IMR-90 (cell line): Measurements from ENCODE around the gene CFAP58. TPM values are rescaled to one million over a fixed set of nuclear protein-coding genes. Genes with fewer than 3 reads are reported as not detected.

Source experiments
- ATAC-seq: fragments of 200-7000 bp; cut with Tn5 transposase; 2 replicates; pipeline ENCODE4 v1.9.1; 2020; ENCODE audit warnings: low read depth, mild to moderate bottlenecking, moderate library complexity
- BruUV-seq: library from RNA; stranded (reverse); fragments of 400-500 nt; replicated peaks from 2 replicates; lab custom pipeline; 2021; lab: Mats Ljungman, UMichigan
- CTCF ChIA-PET: fragments of 300-600 bp; formaldehyde crosslinking; extraction: SDS; loops from one replicate; lab custom pipeline; 2021; ENCODE audit warnings: antibody characterized with exemption; lab: Yijun Ruan, JAX
- POLR2A ChIA-PET: fragments of 300-600 bp; sonication (Branson Sonifier 250); formaldehyde crosslinking; loops from one replicate; lab custom pipeline; 2022; ENCODE audit warnings: antibody characterized with exemption; ENCODE audit not compliant: unreplicated experiment; lab: Charles Lee
- DNase-seq: peaks from one replicate; pipeline ENCODE4 v3.0.0; 2013
- H2AFZ ChIP-seq: replicated peaks from 2 replicates; pipeline ENCODE3; 2013; ENCODE audit warnings: low read length, mild to moderate bottlenecking; ENCODE audit not compliant: poor library complexity
- H2AK5ac ChIP-seq: 2 replicates; pipeline ENCODE4 v1.6.1; 2013; ENCODE audit warnings: low read depth, low read length, inconsistent platforms
- H2AK9ac ChIP-seq: replicated peaks from 2 replicates; pipeline ENCODE3; 2013; ENCODE audit warnings: mild to moderate bottlenecking, low read depth, low read length, moderate library complexity; ENCODE audit not compliant: poor library complexity
- H2BK120ac ChIP-seq: 2 replicates; pipeline ENCODE4 v1.6.1; 2013; ENCODE audit warnings: low read depth, low read length, inconsistent platforms
- H2BK15ac ChIP-seq: 3 replicates; pipeline ENCODE4 v1.6.1; 2013; ENCODE audit warnings: low read depth, low read length, inconsistent platforms
- H2BK20ac ChIP-seq: 2 replicates; pipeline ENCODE4 v1.6.1; 2013; ENCODE audit warnings: low read depth, mild to moderate bottlenecking, inconsistent platforms, low read length, moderate library complexity
- H2BK5ac ChIP-seq: 2 replicates; pipeline ENCODE4 v1.6.1; 2013; ENCODE audit warnings: mild to moderate bottlenecking, low read depth, low read length, inconsistent platforms; ENCODE audit not compliant: poor library complexity, severe bottlenecking
- H3K14ac ChIP-seq: replicated peaks from 2 replicates; pipeline ENCODE4 v1.6.1; 2013; ENCODE audit warnings: low read depth, low read length, inconsistent platforms
- H3K18ac ChIP-seq: 2 replicates; pipeline ENCODE4 v1.6.1; 2013; ENCODE audit warnings: low read depth, low read length, control low read depth
- H3K23ac ChIP-seq: 2 replicates; pipeline ENCODE4 v1.6.1; 2013; ENCODE audit warnings: low read depth, low read length, inconsistent platforms
- H3K27ac ChIP-seq: 2 replicates; pipeline ENCODE4 v1.5.1; 2013; ENCODE audit warnings: mild to moderate bottlenecking, control low read depth, low read length; ENCODE audit not compliant: insufficient read depth
- H3K27me3 ChIP-seq: 2 replicates; pipeline ENCODE4 v1.6.1; 2013; ENCODE audit warnings: low read length; ENCODE audit not compliant: control insufficient read depth, insufficient read depth
- H3K36me3 ChIP-seq: 2 replicates; pipeline ENCODE4 v1.6.1; 2013; ENCODE audit warnings: low read length, mixed read lengths; ENCODE audit not compliant: control insufficient read depth, insufficient read depth
- H3K4ac ChIP-seq: 2 replicates; pipeline ENCODE4 v1.6.1; 2013; ENCODE audit warnings: low read depth, low read length, inconsistent platforms
- H3K4me1 ChIP-seq: 2 replicates; pipeline ENCODE4 v1.6.1; 2013; ENCODE audit warnings: low read length, mixed read lengths; ENCODE audit not compliant: control insufficient read depth, insufficient read depth
- H3K4me2 ChIP-seq: 2 replicates; pipeline ENCODE4 v1.6.1; 2013; ENCODE audit warnings: low read depth, mild to moderate bottlenecking, control low read depth, low read length, moderate library complexity
- H3K4me3 ChIP-seq: 2 replicates; pipeline ENCODE4 v1.5.1; 2013; ENCODE audit warnings: low read depth, mild to moderate bottlenecking, control low read depth, low read length, moderate library complexity; ENCODE audit not compliant: insufficient read depth
- H3K56ac ChIP-seq: 2 replicates; pipeline ENCODE4 v1.6.1; 2013; ENCODE audit warnings: low read length, inconsistent platforms; ENCODE audit not compliant: insufficient read depth; ENCODE audit errors: extremely low read depth
- H3K79me1 ChIP-seq, 2 experiments: 2 replicates each; pipeline ENCODE4 v1.6.1; 2013; ENCODE audit warnings: low read length in 2 of 2, inconsistent platforms in 1 of 2, low read depth in 1 of 2
- H3K9ac ChIP-seq: 2 replicates; pipeline ENCODE4 v1.6.1; 2013; ENCODE audit warnings: low read depth, low read length, control low read depth
- H3K9me1 ChIP-seq: 2 replicates; pipeline ENCODE4 v1.6.1; 2013; ENCODE audit warnings: low read length, inconsistent platforms; ENCODE audit not compliant: insufficient read depth
- H3K9me3 ChIP-seq: 2 replicates; pipeline ENCODE4 v1.6.1; 2013; ENCODE audit warnings: low read length; ENCODE audit not compliant: control insufficient read depth, insufficient read depth
- H4K20me1 ChIP-seq: 2 replicates; pipeline ENCODE4 v1.6.1; 2013; ENCODE audit warnings: low read length, inconsistent platforms; ENCODE audit not compliant: insufficient read depth
- H4K5ac ChIP-seq: 2 replicates; pipeline ENCODE4 v1.6.1; 2013; ENCODE audit warnings: mild to moderate bottlenecking, low read depth, low read length, control low read depth
- H4K8ac ChIP-seq, 2 experiments: 2 replicates each; pipeline ENCODE4 v1.6.1; 2013; ENCODE audit warnings: low read depth in 2 of 2, low read length in 2 of 2, control low read depth in 1 of 2, inconsistent platforms in 1 of 2
- H4K91ac ChIP-seq: 2 replicates; pipeline ENCODE4 v1.6.1; 2013; ENCODE audit warnings: low read depth, low read length, inconsistent platforms; ENCODE audit not compliant: insufficient read depth
- CEBPB ChIP-seq: IDR thresholded peaks from 2 replicates; pipeline ENCODE4 v1.6.1; 2012; ENCODE audit warnings: low read depth, low read length, improper control_type of control experiment
- FOS ChIP-seq: fragments of 150-350 bp; IDR thresholded peaks from 2 replicates; pipeline ENCODE4 v1.6.1; 2016; ENCODE audit warnings: low read depth, low read length
- MAFK ChIP-seq: IDR thresholded peaks from 2 replicates; pipeline ENCODE4 v1.6.1; 2012; ENCODE audit warnings: low read depth, low read length, improper control_type of control experiment
- NFE2L2 ChIP-seq: fragments of 150-350 bp; IDR thresholded peaks from 2 replicates; pipeline ENCODE4 v1.6.1; 2016; ENCODE audit warnings: low read depth, mild to moderate bottlenecking, low read length
- POLR2A ChIP-seq: IDR thresholded peaks from 2 replicates; pipeline ENCODE4 v1.6.1; 2012; ENCODE audit warnings: mild to moderate bottlenecking, low read depth, low read length
- RCOR1 ChIP-seq: IDR thresholded peaks from 2 replicates; pipeline ENCODE4 v1.6.1; 2012; ENCODE audit warnings: mild to moderate bottlenecking, low read length, improper control_type of control experiment; ENCODE audit not compliant: insufficient replicate concordance
- RFX5 ChIP-seq: IDR thresholded peaks from 2 replicates; pipeline ENCODE4 v1.8.0; 2012; ENCODE audit warnings: low read depth, mild to moderate bottlenecking, low read length, moderate library complexity
- SMC3 ChIP-seq: fragments of 150-350 bp; IDR thresholded peaks from 2 replicates; pipeline ENCODE4 v1.6.1; 2016; ENCODE audit warnings: low read depth, mild to moderate bottlenecking, antibody characterized with exemption, low read length, moderate library complexity
- WGBS, 2 experiments: methylation state at CpG; one replicate each; pipeline versions ENCODE4 v1.1.5 to v1.1.7; 2013; ENCODE audit warnings: missing lambda C conversion rate in 2 of 2; ENCODE audit not compliant: insufficient read length in 1 of 2; ENCODE audit errors: extremely low coverage in 2 of 2; 5-methylcytosine and 5-hydroxymethylcytosine counted together
- dilution Hi-C: fragments of 300-500 bp; cut with HindIII; formaldehyde crosslinking; loops from one replicate; pipeline ENCODE4 v1.14.3; 2018; ENCODE audit warnings: low sequenced_read_pairs; ENCODE audit not compliant: unreplicated experiment
- in situ Hi-C: fragments of 300-500 bp; cut with MboI; formaldehyde crosslinking; loops from 3 replicates; pipeline ENCODE4 v1.14.3; 2019; ENCODE audit warnings: low sequenced_read_pairs, inconsistent platforms, mixed read lengths
- intact Hi-C: fragments of 100-400 bp; cut with micrococcal nuclease; formaldehyde crosslinking; loops from 2 replicates; pipeline ENCODE4 v1.10.0; 2022
- polyA plus RNA-seq, 3 experiments: library from polyadenylated mRNA; depleted of rRNA; stranded (reverse); fragments of >200 nt; gene quantifications; 2 replicates each; pipeline ENCODE4 v1.2.3, GENCODE V29; 2012; ENCODE audit warnings: low replicate concordance in 1 of 3
- total RNA-seq: library from RNA; depleted of rRNA; stranded (reverse); fragments of >200 nt; gene quantifications from 2 replicates; pipeline ENCODE4 v1.2.3, GENCODE V29; 2012
- TF ChIP-seq, protein P1 (sequence below): fragments of 150-350 bp; IDR thresholded peaks from 2 replicates; pipeline ENCODE4 v1.6.1; 2017; ENCODE audit warnings: mild to moderate bottlenecking, antibody characterized with exemption, low read length, low read depth
- TF ChIP-seq, protein P2 (sequence below): conservative IDR thresholded peaks from 2 replicates; pipeline ENCODE4 v1.5.1; 2012; ENCODE audit warnings: mild to moderate bottlenecking, low read depth, low read length, improper control_type of control experiment

Gene CFAP58
- total and polyA plus RNA-seq, 2 of the 4 experiments (the other 2 are of a cell fraction) = 0.36 to 0.72 TPM

GRCh38 chr10:104339469-104340110 lies 14.0 kb upstream of the CFAP58 start:
- Histone ChIP-seq H4K20me1 (peaks cover 24% of the 10 kb centered on the region), H3K36me3 (0 out of 2 replicates have a peak, but pooled peaks cover 2% of the 10 kb centered on the region), H2AFZ (peak overlapping the region; percentile 78), H3K56ac (peak overlapping the region; percentile 52), H2BK15ac (peak overlapping the region; percentile 13; the same call in 1 of the 3 replicates), H4K91ac (peak overlapping the region; percentile 41; the same call in 1 of the 2 replicates), H3K4ac (peak overlapping the region; percentile 71), H3K4me3 (peak overlapping the region; percentile 83), H3K9me3 (no peaks in the 10 kb centered on the region), H3K18ac (peak overlapping the region; percentile 83; the same call in 1 of the 2 replicates), H3K79me1 (peaks cover 6 to 32% of the 10 kb centered on the region in 2 experiments; a peak in 3 of 4 replicates), H2AK9ac (peak overlapping the region; percentile 0), H3K4me2 (peak overlapping the region; percentile 97), H3K9me1 (peaks cover 18% of the 10 kb centered on the region), H2BK120ac (peak overlapping the region; percentile 100; the same call in 1 of the 2 replicates), H4K5ac (peak overlapping the region; percentile 25; the same call in 1 of the 2 replicates), H3K4me1 (peaks cover 20% of the 10 kb centered on the region), H3K9ac (peak overlapping the region; percentile 55; the same call in 1 of the 2 replicates), H3K23ac (peak overlapping the region; percentile 88), H2AK5ac (peak overlapping the region; percentile 23), H4K8ac (peak overlapping the region; percentile 30 to 84; a peak in 1 of 4 replicates), H3K14ac (peak overlapping the region; percentile 35), H3K27ac (peak overlapping the region; percentile 38), H3K27me3 (no peaks in the 10 kb centered on the region), H2BK5ac (peak overlapping the region; percentile 99), H2BK20ac (peak overlapping the region; percentile 73; the same call in 1 of the 2 replicates)
- dilution Hi-C loops = no loop called here
- POLR2A ChIA-PET = no interaction called here
- ATAC-seq (no peak), DNase-seq (peak; percentile 77)
- in situ Hi-C loops = no loop called here
- CTCF ChIA-PET = interaction anchor here (1.1 kb wide), 1 partner anchor 48 kb away, joined by 3 read pairs; no protein-coding TSS in a partner anchor
- 0% methylated on average over 1 of the region's 11 CpGs; no CpG with 5 or more reads in 1 of the 2 experiments for WGBS, 2 experiments
- intact Hi-C loops = loop anchor here (1.0 to 5.0 kb wide), 2 partner anchors 48 to 452 kb away; no protein-coding TSS in a partner anchor
- 0 out of 2 replicates have a peak, but pooled peaks have one; percentile 23 for TF ChIP-seq MAFK
- TF ChIP-seq RCOR1 = peak; percentile 77
- TF ChIP-seq POLR2A = peak; percentile 71
- TF ChIP-seq NFE2L2 = no peak
- TF ChIP-seq FOS = no peak
- TF ChIP-seq CEBPB = peak; percentile 52; the same call in 1 of the 2 replicates
- TF ChIP-seq, protein P1, sequence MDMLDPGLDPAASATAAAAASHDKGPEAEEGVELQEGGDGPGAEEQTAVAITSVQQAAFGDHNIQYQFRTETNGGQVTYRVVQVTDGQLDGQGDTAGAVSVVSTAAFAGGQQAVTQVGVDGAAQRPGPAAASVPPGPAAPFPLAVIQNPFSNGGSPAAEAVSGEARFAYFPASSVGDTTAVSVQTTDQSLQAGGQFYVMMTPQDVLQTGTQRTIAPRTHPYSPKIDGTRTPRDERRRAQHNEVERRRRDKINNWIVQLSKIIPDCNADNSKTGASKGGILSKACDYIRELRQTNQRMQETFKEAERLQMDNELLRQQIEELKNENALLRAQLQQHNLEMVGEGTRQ = no peak
- no peak for TF ChIP-seq RFX5
- no peak for TF ChIP-seq SMC3
- TF ChIP-seq, protein P2, sequence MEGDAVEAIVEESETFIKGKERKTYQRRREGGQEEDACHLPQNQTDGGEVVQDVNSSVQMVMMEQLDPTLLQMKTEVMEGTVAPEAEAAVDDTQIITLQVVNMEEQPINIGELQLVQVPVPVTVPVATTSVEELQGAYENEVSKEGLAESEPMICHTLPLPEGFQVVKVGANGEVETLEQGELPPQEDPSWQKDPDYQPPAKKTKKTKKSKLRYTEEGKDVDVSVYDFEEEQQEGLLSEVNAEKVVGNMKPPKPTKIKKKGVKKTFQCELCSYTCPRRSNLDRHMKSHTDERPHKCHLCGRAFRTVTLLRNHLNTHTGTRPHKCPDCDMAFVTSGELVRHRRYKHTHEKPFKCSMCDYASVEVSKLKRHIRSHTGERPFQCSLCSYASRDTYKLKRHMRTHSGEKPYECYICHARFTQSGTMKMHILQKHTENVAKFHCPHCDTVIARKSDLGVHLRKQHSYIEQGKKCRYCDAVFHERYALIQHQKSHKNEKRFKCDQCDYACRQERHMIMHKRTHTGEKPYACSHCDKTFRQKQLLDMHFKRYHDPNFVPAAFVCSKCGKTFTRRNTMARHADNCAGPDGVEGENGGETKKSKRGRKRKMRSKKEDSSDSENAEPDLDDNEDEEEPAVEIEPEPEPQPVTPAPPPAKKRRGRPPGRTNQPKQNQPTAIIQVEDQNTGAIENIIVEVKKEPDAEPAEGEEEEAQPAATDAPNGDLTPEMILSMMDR = no peak
- BruUV-seq = no TSS peak
